Measurements from ENCODE around the gene DDR2.

Gene DDR2

DNA sequence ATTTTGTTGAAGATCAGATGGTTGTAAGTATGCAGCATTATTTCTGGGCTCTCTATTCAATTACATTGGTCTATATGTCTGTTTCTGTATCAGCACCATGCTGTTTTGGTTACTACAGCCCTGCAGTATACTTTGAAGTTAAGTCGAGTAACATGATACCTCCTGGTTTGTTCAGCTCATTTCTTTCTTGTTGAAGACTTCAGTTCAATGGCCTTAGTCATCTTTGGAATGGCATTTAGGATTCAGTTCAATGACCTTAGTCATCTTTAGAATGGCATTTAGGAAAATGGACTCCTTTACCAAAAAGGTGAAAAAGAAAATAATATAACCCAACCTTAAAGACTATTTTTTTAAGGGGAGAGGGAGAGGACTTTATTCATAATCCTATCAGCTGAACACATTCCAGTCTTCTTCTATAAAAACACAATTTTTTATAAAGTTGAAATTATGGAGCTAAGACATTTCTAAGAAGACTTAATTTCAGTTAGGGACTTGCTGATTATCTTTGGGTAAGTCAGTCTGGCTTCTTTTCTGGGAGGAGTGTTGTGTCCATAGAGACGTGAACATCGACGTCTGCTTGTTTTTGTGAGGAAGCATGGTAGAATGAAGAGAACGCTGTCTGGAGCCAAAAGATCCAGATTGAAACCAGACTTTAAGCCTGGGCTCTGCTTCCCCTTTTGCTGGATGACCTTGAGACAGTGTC, 48.3 kb downstream of the DDR2 start:
- H3K27ac ChIP-seq (ENCODE audit: low read length): no peak overlapping the region
- H3K36me3 ChIP-seq (replicated peaks; ENCODE audit: low read depth, low read length): no peaks in the 10 kb centered on the region
- no peak for TF ChIP-seq EZH2phosphoT487 (IDR thresholded peaks at IDR 0.05; ENCODE audit: low read depth)
- TF ChIP-seq, protein P1, sequence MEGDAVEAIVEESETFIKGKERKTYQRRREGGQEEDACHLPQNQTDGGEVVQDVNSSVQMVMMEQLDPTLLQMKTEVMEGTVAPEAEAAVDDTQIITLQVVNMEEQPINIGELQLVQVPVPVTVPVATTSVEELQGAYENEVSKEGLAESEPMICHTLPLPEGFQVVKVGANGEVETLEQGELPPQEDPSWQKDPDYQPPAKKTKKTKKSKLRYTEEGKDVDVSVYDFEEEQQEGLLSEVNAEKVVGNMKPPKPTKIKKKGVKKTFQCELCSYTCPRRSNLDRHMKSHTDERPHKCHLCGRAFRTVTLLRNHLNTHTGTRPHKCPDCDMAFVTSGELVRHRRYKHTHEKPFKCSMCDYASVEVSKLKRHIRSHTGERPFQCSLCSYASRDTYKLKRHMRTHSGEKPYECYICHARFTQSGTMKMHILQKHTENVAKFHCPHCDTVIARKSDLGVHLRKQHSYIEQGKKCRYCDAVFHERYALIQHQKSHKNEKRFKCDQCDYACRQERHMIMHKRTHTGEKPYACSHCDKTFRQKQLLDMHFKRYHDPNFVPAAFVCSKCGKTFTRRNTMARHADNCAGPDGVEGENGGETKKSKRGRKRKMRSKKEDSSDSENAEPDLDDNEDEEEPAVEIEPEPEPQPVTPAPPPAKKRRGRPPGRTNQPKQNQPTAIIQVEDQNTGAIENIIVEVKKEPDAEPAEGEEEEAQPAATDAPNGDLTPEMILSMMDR (IDR thresholded peaks at IDR 0.05; ENCODE audit: low read depth, low read length): no peak
- no peaks in the 10 kb centered on the region for H3K27me3 ChIP-seq (ENCODE audit: low read depth, low read length)
- H4K20me1 ChIP-seq (ENCODE audit: insufficient read depth, low read length): no peaks in the 10 kb centered on the region
- no peak overlapping the region for H3K9ac ChIP-seq (ENCODE audit: low read length)
- H3K4me1 ChIP-seq (ENCODE audit: low read length): no peaks in the 10 kb centered on the region
- no peaks in the 10 kb centered on the region for H3K79me2 ChIP-seq (ENCODE audit: low read length)
- no peak overlapping the region for H3K4me3 ChIP-seq (ENCODE audit: low read length)
- H3K9me3 ChIP-seq (ENCODE audit: insufficient read depth, low read length): no peaks in the 10 kb centered on the region
- H2AFZ ChIP-seq (ENCODE audit: low read depth, low read length): no peak overlapping the region
- no peak overlapping the region for H3K4me2 ChIP-seq (ENCODE audit: low read length)

DNA sequence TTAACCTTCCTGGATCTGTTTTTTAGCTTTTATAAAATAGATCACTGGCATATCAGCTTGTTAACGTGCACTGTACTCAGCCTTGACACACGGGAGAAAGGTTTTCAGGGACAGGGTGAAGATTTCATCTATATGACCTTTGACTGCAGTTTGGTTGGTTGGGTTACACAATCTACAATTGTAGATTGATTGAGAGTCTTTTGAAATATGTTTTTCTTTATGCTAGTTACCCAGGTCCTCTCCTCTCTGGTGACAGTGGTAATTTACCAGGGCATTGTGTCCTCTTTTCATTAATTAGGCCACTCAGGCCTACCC, 48.8 kb downstream of the DDR2 start:
- no peaks in the 10 kb centered on the region for H3K79me2 ChIP-seq (ENCODE audit: low read length)
- no peak overlapping the region for H2AFZ ChIP-seq (ENCODE audit: low read depth, low read length)
- H3K9me3 ChIP-seq (ENCODE audit: insufficient read depth, low read length): no peaks in the 10 kb centered on the region

DNA sequence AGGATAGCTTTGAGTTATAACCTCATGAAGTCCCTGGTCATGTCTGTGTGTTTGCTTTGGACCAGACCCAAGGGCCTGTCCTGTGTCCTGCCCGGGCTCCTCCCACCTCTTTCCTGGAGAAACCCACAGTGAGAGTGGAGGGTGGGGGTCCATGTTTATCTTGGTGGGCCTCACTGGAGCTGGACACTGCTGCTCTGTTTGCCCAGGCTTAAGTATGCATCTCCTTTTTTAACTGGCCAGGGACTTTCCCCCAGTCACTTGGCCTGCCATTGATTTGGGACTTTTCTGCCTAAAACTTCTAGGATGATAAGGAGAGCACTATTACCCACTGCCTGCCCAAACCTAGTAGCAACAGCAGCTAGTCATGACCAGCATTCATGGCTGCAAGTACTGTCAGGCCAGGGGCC, 49.8 kb downstream of the DDR2 start:
- Histone ChIP-seq H3K27ac (ENCODE audit: low read length) (no peak overlapping the region), H3K9ac (ENCODE audit: low read length) (no peak overlapping the region), H3K36me3 (replicated peaks; ENCODE audit: low read depth, low read length) (no peaks in the 10 kb centered on the region), H3K27me3 (ENCODE audit: low read depth, low read length) (no peaks in the 10 kb centered on the region), H3K79me2 (ENCODE audit: low read length) (no peaks in the 10 kb centered on the region), H3K4me1 (ENCODE audit: low read length) (no peaks in the 10 kb centered on the region), H3K9me3 (ENCODE audit: insufficient read depth, low read length) (no peaks in the 10 kb centered on the region), H3K4me3 (ENCODE audit: low read length) (no peak overlapping the region), H3K4me2 (ENCODE audit: low read length) (no peak overlapping the region), H2AFZ (ENCODE audit: low read depth, low read length) (no peak overlapping the region), H4K20me1 (ENCODE audit: insufficient read depth, low read length) (no peaks in the 10 kb centered on the region)
- TF ChIP-seq EZH2phosphoT487 (IDR thresholded peaks at IDR 0.05; ENCODE audit: low read depth): no peak
- TF ChIP-seq, protein P1 (IDR thresholded peaks at IDR 0.05; ENCODE audit: low read depth, low read length): no peak

More for the DNA sequence above, 48.8 kb downstream of the DDR2 start:
- Histone ChIP-seq H3K36me3 (replicated peaks; ENCODE audit: low read depth, low read length) (no peaks in the 10 kb centered on the region), H3K4me3 (ENCODE audit: low read length) (no peak overlapping the region), H3K27ac (ENCODE audit: low read length) (no peak overlapping the region), H3K27me3 (ENCODE audit: low read depth, low read length) (no peaks in the 10 kb centered on the region), H3K4me1 (ENCODE audit: low read length) (no peaks in the 10 kb centered on the region), H4K20me1 (ENCODE audit: insufficient read depth, low read length) (no peaks in the 10 kb centered on the region), H3K4me2 (ENCODE audit: low read length) (no peak overlapping the region), H3K9ac (ENCODE audit: low read length) (no peak overlapping the region)
- TF ChIP-seq, protein P1 (IDR thresholded peaks at IDR 0.05; ENCODE audit: low read depth, low read length): no peak
- TF ChIP-seq EZH2phosphoT487 (IDR thresholded peaks at IDR 0.05; ENCODE audit: low read depth): no peak

DNA sequence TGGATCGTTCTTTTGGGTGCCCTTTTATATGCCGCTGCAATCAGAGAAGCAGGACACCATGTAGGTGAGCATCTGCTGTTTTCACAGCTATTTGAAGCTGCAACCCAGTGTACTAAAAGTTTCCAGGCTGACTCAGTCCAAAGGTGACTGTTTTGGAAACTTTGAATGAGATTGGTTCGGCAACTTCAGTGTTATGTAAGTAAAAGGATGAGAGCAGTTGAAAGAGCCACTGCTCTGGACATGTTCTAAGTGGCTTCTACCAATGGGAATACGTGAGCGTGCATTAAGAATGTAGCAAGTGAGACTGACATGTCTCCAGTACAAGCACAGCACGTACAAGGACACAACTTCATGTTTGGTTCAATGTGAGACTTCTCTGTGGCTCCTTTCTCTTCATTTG, 55.6 kb downstream of the DDR2 start:
- no peak overlapping the region for H3K27ac ChIP-seq (ENCODE audit: low read length)
- H3K36me3 ChIP-seq (replicated peaks; ENCODE audit: low read depth, low read length): no peaks in the 10 kb centered on the region
- no peaks in the 10 kb centered on the region for H3K27me3 ChIP-seq (ENCODE audit: low read depth, low read length)
- H3K9me3 ChIP-seq (ENCODE audit: insufficient read depth, low read length): no peaks in the 10 kb centered on the region
- H2AFZ ChIP-seq (ENCODE audit: low read depth, low read length): no peak overlapping the region
- no peak overlapping the region for H3K4me2 ChIP-seq (ENCODE audit: low read length)
- H3K9ac ChIP-seq (ENCODE audit: low read length): no peak overlapping the region
- no peak overlapping the region for H3K4me3 ChIP-seq (ENCODE audit: low read length)
- H4K20me1 ChIP-seq (ENCODE audit: insufficient read depth, low read length): no peaks in the 10 kb centered on the region
- H3K79me2 ChIP-seq (ENCODE audit: low read length): no peaks in the 10 kb centered on the region
- no peaks in the 10 kb centered on the region for H3K4me1 ChIP-seq (ENCODE audit: low read length)
- TF ChIP-seq EZH2phosphoT487 (IDR thresholded peaks at IDR 0.05; ENCODE audit: low read depth): no peak
- TF ChIP-seq, protein P1 (IDR thresholded peaks at IDR 0.05; ENCODE audit: low read depth, low read length): no peak

Measured in OCI-LY3 (cell line).